Effector CD8-positive, alpha-beta T cell (primary cell): ENCODE results near the gene NANP.

Experiments used
- DNase-seq: peaks from one replicate; lab custom pipeline; 2025; lab: John Stamatoyannopoulos, UW

The NANP gene

GRCh38 chr20:25571240-25571639 is 52.6 kb downstream of the NANP start:
- DNase-seq = no peak

- DNase-seq = no peak
These were observed 53.7 kb downstream of the NANP start for GRCh38 chr20:25570148-25570530.

GRCh38 chr20:25567286-25567685 is 56.5 kb downstream of the NANP start:
- no peak for DNase-seq

GRCh38 chr20:25566821-25567220 is 57.0 kb downstream of the NANP start:
- no peak for DNase-seq

DNA sequence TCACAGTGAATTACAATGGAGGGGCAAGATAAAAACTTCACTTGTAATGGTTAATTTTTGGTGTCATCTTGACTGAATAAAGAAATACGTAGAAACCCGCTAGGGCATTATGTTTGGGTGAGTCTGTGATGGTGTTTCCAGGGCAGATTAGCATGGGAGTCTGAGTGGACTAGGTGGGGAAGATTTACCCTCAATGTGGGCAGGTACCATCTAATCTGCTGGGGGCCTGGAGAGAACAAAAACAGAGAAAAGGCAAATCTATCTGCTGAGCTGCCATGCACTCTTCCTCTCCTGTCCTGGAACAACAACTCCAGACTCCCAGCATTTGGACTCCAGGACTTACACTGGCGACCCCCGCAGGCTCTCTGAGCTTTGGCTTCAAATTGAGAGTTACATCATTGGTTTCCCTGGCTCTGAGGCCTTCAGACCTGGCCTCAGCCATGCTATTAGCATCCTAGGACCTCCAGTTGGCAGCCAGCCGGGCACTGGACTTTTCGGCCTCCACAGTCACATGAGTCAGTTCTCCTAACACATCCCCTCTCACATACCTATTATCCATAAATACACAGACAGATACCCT is 58.1 kb downstream of the NANP start:
- no peak for DNase-seq

DNA sequence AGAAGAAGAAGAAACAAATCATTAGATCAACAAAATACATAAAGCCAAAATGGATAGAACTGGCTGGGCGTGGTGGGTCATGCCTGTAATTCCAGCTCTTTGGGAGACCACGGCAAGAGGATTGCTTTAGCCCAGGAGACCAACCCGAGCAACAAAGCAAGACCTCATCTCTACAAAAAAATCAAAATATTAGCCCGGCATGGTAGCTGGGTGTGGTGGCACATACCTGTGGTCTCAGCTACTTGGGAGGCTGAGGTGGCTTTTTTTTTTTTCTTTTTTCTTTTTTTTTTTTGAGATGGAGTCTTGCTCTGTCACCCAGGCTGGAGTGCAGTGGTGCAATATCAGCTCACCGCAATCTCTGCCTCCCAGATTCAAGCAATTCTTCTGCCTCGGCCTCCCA is 59.9 kb downstream of the NANP start:
- DNase-seq = no peak

- no peak for DNase-seq
These were observed 60.5 kb downstream of the NANP start for GRCh38 chr20:25563362-25563761.
